RPMI8226 (cell line): ENCODE data around the gene PBX3.

Experiments
- DNase-seq: peaks from one replicate; pipeline ENCODE4 v3.0.0-alpha.2; 2015

The PBX3 gene

DNA sequence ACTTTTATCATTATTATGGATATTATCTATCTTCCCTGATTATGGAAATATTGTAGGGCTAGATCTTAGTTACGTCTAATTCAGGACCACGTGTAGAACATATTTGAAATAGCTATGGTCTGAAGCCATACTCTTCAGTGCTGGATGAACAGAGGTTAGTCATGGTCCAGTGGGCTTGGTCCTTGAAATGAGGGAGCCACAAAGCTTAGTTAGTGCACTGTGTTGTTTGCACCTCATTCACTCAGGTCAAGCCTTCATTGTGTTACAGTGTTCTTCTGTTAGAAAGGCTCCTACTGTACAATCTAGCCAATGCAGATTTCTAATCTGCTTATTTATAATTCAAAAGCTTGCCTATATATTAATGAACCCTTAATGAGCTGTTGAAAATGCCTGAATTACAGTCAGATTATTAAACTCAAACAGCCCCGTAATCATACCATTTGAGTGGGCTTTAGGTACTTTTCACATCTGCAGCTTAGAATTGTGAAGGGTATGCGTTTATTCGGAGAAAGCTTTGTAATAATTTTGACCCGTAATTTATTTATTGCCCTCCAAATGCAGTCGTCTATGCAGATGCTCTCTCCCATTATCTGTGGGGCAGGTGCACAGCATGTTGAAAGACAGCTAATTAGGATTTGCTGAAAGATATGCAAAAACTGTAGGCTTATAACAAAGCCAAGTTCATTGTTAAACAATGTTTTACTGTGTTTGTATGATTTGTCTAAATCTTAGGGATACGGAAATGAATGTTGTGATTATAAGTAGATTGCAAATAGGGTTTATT, 164.9 kb downstream of the PBX3 start:
- DNase-seq, result no peak

DNA sequence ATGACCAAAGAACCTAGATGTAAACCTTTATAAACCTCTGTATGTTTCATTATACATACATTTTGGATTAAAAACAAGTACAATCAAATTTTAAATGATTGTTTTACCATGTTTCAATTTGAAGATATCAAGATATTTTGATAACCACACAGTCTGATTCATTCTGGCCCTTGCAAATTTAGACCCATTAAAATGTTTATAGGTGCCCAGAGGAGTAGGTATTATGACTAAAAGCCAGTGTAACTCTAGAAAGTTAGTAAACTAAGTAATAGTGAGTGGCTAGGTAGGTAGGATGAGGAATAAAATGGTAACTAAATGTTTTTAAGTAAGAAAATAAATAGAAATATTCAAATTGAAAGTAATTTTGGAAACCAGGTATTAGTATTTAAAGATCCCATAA, 165.5 kb downstream of the PBX3 start:
- no peak for DNase-seq

DNA sequence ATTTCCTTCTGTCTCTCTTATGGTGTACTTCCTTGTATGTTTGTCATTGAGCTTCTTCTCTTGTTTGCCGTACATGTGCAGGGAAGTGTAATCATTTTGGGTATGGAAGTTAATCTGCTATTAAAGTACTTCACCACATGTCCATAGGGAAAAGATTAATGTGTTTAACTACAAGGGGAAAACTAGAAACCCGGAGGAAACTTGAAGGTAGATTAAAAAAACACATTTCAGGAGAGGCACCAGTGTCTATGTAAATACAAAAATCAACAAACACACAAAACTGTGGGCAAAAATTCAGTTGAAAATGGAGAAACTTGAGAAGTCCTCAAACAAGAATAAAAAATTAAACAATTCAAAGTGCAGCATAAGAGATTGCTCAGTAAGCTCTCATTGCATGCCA, 166.4 kb downstream of the PBX3 start:
- no peak for DNase-seq

DNA sequence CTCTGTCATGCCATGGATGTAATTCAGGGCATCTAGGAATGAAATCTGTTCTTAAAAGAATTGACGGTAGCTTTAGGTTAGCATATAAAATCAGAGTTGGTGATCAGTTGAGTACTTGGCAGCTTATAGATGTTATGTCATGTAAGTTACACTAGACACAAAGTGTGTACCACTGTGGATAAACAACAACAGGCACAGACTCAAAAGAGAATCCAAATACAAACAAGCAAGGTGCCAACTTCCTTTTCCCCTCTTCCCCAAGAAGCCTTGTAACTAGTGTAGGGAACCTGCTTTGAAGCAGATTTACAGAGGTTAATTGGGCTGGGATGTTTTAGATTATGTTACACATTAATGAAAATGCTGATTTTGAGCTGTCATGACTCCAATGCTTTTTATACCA, 167.2 kb downstream of the PBX3 start:
- DNase-seq, result no peak

DNA sequence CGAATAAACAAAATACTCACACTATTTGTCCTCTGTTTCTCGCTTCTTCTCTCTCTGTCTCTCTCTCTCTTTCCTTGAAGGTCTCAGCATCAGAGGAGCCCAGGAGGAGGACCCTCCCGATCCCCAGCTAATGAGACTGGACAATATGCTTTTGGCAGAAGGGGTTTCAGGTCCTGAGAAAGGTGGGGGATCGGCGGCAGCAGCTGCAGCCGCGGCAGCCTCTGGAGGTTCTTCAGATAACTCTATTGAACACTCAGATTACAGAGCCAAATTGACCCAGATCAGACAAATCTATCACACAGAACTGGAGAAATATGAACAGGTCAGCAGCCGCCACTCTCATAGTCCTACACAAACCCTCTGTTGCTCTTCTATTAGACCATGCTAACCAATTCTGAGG, 168.4 kb downstream of the PBX3 start:
- no peak for DNase-seq

DNA sequence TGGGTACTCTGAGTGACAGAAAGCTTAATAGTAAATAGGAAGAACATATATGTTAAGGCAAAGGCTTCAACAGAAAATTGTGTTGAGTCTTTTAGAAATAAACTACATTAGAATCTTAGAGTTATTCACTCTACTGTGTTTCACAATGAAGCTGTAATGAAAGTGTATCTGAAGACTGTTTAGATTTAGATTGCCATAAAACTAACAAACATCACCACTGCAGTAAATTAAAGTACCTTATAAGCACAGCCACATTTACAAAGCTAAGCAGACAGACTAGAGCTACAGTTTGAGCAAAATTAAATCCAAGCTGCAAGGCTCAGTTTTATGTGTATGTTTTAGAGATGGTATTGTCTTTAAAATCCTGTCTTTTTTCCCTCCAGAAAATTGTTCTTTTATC, 172.4 kb downstream of the PBX3 start:
- DNase-seq, result no peak

DNA sequence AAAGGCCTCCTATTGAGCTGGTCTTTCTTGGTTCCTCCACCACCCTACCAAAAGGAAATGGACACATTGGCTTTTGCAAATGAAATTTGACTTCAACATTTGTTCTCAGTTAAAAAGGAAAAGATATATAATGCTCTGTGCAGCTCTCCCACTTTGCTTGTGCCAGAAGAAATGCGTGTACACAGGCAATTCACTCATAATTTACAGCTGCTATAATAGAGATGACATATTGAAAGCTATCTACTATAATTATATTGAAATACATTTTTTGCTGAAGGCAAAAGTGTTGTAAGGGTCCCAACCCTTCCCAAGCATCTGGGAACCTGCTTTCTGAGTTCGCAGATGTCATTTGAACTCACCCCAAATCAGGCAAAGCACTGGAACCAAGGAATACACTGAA, 173.2 kb downstream of the PBX3 start:
- no peak for DNase-seq

DNA sequence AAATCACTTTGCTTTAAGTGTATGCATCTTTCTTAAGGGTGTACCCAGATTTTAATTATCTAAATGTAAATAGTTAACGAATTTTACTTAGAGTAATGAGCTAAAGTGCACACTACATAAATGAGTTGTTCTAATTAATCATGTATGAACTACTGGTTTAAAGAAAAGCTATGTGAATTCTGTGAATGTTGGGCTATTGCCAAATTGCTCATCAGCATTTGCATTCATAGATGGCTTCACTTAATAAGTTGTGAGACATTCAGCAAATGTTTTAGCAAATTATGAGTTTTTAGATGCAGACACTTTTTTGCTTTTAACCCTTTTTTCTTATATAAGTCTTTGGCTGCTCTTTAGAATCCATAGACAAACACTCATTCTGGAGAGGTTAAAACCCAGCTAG, 175.7 kb downstream of the PBX3 start:
- DNase-seq, result no peak

DNA sequence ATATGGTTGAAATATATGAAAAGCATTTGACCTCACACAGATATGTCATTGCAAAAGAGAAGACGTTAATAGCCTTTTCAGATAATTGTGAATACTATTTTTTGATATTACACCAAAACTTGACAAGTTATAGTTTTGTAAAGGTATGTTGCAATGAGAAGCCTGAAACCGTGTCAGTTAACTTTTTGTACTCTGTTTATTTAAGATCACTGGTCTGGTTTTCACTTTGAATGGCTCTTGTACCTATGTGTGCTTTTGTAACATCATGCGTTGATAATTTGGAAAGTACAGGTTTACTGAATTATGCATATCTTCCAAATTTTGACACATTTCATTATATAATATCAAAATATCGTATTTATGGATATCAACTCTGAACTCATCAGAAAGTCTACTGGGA, 177.2 kb downstream of the PBX3 start:
- no peak for DNase-seq

DNA sequence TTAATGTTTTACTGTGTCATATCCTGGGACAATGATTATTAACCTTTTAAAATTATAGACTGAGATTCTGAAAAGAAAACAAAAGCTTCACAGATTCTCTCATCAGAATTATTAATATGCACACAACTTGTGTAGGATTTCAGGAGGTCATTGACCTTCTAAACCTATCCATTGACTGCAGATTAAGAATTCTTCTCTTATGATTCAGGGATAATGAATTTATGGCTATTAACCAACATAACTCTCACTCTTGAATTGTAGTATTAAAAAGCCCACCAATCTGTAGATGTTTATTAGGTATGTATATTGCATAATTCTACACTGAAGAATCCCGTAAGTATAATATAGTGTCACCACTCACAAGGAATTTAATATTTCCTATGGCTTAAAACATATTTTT, 179.8 kb downstream of the PBX3 start:
- no peak for DNase-seq

DNA sequence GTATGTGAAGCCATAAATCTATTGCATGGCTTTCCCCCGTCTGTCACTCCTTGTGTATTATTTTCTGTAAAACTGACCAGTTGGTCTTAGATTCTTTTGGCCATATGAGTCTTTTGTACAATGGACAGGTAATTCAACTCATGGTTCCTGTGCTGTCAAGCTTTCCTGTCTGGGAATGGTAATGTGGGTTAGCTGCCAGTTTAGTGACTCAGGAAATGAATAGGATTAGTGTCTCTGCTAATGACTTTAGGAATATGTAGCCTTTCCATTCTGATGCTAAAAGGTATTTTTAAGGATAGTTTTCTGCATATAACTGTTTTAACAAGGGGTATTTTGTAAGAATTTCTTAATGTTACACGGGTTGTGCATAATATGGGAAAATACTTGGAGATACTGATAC, 182.7 kb downstream of the PBX3 start:
- no peak for DNase-seq

DNA sequence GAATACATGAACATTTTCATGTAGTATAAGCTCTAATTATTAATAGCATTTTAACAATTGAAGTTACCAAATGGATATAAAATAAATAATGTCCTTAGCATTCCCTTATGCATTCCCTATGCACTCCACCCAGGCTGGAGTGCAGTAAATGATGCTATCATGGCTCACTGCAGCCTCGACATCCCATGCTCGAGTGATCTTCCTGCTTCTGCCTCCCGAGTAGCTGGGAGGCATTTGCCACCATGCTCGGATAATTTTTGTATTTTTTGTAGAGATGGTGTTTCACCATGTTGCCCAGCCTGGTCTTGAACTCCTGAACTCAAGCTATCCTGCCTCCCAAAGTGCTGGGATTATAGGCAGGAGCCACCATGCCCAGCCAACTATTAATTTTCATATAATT, 184.0 kb downstream of the PBX3 start:
- DNase-seq, result no peak

DNA sequence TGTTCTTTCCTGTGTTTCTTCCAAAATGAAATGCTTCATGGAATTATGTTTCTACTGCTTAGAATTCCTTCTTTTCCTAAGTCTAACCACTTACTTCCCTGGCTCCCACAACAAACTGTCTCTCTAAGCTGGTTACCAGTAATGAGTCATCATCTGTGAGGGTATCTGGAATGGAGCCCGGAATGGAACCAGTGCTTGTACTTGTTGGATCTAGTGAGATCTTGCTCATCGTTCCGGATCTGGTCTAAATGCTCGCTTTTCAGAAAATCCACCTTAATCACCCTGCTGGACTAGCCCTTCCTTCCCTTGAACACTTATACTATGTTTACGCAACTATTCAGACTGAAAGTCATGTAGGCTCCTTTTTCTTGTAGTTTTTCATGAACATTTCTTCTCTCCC, 184.8 kb downstream of the PBX3 start:
- no peak for DNase-seq

DNA sequence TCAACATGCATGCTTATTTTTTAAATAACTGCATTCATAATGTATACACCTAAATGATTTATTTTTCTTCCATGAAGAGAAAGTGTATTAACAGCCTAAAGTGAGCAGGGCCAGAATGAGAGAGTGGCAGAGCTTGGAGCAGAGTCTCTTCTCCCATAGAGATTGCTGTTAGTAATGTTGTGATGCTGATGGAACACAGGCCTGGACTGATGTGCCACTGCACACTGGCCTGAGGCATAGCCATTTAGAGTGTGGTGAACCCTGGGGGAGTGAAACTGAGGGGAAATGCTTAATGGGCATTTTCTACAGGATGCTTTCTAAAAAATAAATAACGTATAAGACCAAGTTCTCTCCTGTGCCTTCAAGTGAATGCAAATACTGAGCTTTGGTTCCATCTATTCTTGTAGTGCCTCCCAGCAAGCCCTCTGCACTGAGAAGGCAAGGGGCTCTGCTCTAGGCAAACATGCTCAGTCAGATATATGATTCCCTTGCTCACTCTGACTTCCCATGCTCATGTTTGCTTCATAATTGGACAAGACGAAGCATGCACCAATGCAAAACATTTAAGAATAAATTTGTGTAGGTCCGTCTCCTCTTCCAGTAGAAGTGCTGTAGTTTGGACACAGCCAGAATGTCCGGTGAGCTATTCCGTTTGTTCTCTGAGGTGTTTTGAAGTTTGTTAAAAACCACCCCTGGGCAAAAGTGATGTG, 185.7 kb downstream of the PBX3 start:
- no peak for DNase-seq

DNA sequence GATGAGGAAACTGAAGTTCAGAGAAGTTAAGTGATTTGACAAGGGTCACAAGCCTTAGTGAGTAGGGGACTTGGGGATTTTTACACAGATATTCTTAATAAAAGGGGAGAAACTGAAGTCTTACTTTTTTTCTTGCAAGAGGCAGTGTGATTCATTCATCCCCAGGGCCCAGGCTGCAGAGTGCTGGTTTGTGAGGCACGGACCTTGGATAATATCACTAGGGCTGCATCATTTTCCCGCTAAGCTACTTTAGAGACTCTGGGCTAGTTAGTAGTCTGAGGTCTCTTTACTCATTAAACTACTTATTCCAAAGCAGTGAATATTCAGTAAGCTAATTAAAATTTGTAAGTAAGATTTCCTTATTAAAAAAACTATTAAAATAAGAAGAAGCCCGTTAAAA, 195.0 kb downstream of the PBX3 start:
- no peak for DNase-seq

DNA sequence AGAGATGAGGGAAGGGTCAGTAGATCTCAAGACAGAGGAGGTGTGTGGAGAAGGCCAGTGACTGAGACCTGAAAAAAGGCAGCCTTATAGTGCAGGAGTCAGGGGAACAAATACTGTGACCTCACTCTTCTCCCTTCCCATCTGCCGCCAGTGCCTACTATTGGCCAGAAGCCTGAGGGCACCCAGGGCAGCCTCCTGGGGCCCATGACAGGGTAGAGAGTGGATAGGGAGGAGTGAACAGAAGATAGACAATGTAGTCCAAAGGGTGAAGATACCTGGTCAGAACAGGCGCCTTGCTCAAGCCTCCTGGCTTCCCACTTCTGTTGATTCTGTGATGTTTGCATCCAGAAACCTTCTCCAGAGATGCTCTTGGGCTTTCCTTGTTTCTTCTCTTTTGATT, 196.7 kb downstream of the PBX3 start:
- DNase-seq, result no peak

DNA sequence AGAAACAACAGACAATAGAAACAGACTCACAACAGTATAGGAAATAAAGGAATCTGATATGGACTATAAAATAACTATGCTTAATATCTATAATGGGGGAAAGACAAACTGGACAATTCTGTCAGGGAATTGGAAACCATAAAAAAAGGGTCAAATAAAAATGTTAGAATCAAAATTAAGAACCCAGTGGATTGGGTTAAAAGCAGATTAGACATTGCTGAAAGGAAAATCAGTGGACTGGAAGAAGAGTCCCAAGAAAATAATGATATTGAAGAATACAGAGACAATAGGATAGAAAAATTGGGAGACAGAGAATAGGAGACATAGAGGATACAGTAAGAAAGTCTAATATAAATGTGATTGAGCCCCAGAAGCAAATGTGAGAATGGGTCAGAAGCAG, 199.2 kb downstream of the PBX3 start:
- DNase-seq, result no peak

DNA sequence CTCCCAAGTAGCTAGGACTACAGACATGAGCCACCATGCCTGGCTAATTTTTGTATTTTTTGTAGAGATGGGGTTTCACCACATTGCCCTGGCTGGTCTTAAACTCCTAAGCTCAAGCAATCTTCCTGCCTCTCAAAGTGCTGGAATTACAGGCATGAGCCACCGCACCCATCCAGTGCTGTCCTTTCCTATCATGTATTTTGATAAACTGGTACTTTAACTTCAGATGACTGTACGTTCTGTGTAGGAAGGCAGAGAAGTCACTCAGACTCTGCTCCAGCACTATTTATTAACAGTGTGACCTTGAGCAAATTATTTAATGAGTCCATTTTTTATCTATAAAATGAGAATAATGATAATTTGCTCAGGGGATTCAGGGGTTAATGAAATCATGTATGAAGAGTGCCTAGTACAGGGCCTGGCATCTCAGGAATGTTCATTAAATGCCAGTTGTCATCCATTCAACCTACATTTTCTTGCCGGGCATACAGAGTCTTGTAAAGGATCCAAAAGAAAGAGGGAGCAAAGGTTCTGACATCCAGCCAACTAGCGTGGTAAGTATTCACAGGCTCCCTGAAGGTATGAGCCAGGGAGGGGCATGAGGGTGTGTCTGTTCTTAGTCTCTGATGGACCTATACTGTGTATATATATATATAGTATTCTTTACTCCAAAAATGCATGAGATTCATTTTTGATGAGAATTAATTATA, 201.9 kb downstream of the PBX3 start:
- DNase-seq, result no peak

DNA sequence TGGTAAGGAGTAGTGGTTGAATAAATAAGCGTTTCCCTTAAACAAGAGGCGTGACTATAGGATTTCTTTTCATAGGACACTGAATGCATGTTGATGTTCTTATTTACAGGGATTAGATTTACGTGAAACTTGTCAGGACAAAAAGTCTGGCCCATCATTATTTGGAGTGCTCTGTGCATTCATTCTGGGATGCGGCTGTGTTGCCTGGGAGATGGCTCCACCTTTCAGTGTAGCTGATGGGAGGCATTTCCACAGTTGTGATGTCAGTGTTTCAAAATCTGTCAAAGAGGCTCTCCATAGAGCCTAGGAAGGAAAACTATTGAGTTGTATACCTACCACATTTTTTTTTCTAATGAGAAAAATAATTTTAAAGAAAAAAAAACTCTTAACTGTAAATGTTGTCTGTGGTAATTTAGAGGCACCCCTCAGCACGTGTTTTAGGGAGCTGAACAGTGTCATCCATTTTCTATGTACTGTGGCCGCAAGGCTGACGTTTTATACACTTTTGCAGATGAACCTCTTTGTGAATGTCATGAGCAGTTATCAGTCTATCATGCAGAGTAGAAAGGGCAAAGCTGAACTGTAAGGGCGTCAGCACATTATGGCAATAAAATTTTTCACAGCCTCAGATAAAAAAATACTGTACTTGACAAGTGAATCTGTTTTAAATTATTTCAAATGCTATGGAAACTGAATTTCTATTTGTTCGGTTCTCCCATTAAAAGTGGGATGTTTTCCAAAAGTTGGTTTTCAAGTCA, 202.7 kb downstream of the PBX3 start:
- no peak for DNase-seq

DNA sequence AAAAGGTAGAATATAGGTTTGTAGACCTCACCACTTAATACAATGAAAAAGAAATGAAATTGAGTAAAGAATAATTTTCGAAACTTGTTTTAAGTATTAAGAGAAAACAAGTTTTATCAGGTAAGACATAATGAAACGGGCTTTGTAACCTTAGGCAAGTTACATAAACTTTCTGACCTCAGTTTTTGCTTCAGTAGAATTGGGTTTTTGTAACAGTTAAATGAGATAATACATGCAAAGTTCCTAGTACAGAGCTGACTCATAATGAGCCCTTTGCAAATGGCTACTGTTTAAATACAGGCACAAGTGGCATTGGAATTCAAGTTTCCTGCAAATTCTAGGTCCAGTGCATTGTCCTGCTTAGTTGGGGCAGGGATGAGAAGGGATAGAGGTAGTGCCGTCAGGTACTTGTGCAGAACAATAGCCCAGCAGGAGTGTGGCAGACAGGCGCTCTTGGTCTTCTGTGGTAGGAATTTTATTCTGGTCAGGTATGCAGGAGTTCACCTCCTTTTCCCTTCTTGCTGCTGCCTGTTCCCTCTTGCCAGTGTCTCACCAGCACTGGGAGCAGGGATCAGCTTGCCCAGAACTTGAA, 203.8 kb downstream of the PBX3 start:
- DNase-seq, result no peak

DNA sequence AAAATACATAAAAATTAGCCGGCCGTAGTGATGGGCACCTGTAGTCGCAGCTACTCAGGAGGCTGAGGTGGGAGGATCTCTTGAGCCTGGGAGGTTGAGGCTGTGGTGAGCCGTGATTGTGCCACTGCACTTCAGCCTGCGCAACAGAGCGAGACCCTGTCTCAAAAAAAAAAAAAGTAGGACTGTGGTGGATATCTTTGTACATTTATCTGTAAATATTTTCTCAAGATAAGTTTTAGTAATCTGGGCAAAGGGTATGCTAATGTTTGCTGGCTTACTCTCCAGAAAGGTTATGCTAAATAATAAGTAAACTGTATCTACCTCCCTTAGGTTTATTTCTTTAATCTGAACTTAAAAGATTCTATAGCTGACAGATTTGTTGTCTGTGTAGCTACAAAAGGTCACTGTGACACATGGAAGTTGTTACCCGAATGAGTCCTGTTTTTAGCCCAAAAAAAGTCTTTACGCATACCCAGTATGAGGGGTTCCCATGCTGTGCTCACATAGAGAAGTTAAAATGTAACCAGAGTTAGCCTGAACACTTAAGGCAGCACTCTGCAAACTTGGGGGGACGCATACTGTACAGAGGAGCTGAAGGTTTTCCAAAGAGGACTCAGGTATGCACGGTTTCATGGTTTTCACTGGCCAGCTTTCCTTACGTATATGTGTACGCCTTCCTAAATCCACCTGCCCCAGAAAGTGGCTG, 206.3 kb downstream of the PBX3 start:
- no peak for DNase-seq

DNA sequence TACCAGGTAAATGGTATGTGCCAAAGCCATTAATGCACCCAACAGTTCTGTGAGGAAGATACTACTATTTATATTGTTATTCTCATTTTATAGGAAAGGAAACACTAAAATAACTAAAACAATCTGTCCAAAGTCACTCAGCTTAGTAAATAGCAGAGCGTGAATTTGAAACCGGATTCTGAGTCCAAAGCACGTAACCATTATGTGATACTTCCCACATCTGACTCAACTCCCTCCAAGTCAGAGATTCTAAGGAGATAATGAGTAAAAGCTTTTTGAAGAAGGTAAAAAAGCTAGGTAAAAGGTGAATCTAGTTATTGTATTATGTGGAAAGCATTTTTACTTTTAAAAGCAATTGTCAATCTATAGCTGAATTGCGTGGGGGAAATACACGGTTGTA, 208.9 kb downstream of the PBX3 start:
- DNase-seq, result no peak
